Prostate gland (tissue), 2 donors: ENCODE measurements around the gene PTPA.
A peak's percentile ranks its signal among the peaks of the same experiment; 100 is the strongest.

ENCODE experiments used
- POLR2A ChIP-seq: fragments of 450-650 bp; IDR thresholded peaks from one replicate; pipeline ENCODE4 v1.6.1; 2016; ENCODE audit warnings: antibody characterized with exemption, mild to moderate bottlenecking
- POLR2AphosphoS5 ChIP-seq: sonication (generic); formaldehyde crosslinking; IDR thresholded peaks from one replicate; pipeline ENCODE4 v1.6.1; 2017; ENCODE audit warnings: antibody characterized with exemption
- TF ChIP-seq, protein P1 (sequence below), 4 experiments: fragments of 200-600 bp in 2 of 4; fragments of 450-650 bp in 2 of 4; sonication (generic) in 2 of 4; IDR thresholded peaks; 1 replicate in 3 of 4; 2 replicates in 1 of 4; pipeline ENCODE4 v1.5.1; 2016 to 2019; ENCODE audit warnings: antibody characterized with exemption in 4 of 4, mild to moderate bottlenecking in 2 of 4, moderate library complexity in 2 of 4

- TF ChIP-seq POLR2AphosphoS5 (peak; percentile 85), POLR2A (peak; percentile 23)
- TF ChIP-seq, protein P1, sequence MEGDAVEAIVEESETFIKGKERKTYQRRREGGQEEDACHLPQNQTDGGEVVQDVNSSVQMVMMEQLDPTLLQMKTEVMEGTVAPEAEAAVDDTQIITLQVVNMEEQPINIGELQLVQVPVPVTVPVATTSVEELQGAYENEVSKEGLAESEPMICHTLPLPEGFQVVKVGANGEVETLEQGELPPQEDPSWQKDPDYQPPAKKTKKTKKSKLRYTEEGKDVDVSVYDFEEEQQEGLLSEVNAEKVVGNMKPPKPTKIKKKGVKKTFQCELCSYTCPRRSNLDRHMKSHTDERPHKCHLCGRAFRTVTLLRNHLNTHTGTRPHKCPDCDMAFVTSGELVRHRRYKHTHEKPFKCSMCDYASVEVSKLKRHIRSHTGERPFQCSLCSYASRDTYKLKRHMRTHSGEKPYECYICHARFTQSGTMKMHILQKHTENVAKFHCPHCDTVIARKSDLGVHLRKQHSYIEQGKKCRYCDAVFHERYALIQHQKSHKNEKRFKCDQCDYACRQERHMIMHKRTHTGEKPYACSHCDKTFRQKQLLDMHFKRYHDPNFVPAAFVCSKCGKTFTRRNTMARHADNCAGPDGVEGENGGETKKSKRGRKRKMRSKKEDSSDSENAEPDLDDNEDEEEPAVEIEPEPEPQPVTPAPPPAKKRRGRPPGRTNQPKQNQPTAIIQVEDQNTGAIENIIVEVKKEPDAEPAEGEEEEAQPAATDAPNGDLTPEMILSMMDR (IDR thresholded peaks at IDR 0.05), result peak in 1 of 4 experiments; percentile 15
These were observed 30.4 kb upstream of the PTPA start, which contains the start of gene DOLPP1 for GRCh38 chr9:129080601-129081387.
